HepG2 (cell line): Measurements from ENCODE around the gene CCDC142.
A peak's percentile ranks its signal among the peaks of the same experiment; 100 is the strongest.

Source experiments
- CBFB ChIP-seq: sonication (generic); formaldehyde crosslinking; IDR thresholded peaks from 2 replicates; pipeline ENCODE4 v1.4.0; 2020; ENCODE audit warnings: missing genetic modification reagents
- EP300 ChIP-seq, 3 experiments: sonication (generic) in 1 of 3; formaldehyde crosslinking in 1 of 3; IDR thresholded peaks; 2 replicates each; pipeline versions ENCODE4 v1.5.1 to v1.6.1; 2011 to 2020; ENCODE audit warnings: low read depth in 2 of 3, low read length in 2 of 3, borderline replicate concordance in 1 of 3, improper control_type of control experiment in 1 of 3, mild to moderate bottlenecking in 1 of 3, missing genetic modification reagents in 1 of 3, moderate library complexity in 1 of 3
- RAD21 ChIP-seq: fragments of 450-650 bp; formaldehyde crosslinking; IDR thresholded peaks from 2 replicates; pipeline ENCODE4 v1.5.0; 2020; ENCODE audit warnings: mild to moderate bottlenecking
- SIN3A ChIP-seq: IDR thresholded peaks from 2 replicates; pipeline ENCODE4 v1.6.1; 2011; ENCODE audit warnings: low read depth, mild to moderate bottlenecking, control low read depth, low read length, borderline replicate concordance
- YEATS4 ChIP-seq: sonication (generic); formaldehyde crosslinking; IDR thresholded peaks from 2 replicates; pipeline ENCODE4 v1.4.0; 2020; ENCODE audit warnings: missing genetic modification reagents, borderline replicate concordance
- ZNF317 ChIP-seq: sonication (generic); formaldehyde crosslinking; IDR thresholded peaks from 2 replicates; pipeline ENCODE4 v1.5.0; 2020; ENCODE audit warnings: mild to moderate bottlenecking, missing genetic modification reagents
- TF ChIP-seq, protein P1 (sequence below): IDR thresholded peaks from 2 replicates; pipeline ENCODE4 v1.6.1; 2012; ENCODE audit warnings: inconsistent platforms

DNA sequence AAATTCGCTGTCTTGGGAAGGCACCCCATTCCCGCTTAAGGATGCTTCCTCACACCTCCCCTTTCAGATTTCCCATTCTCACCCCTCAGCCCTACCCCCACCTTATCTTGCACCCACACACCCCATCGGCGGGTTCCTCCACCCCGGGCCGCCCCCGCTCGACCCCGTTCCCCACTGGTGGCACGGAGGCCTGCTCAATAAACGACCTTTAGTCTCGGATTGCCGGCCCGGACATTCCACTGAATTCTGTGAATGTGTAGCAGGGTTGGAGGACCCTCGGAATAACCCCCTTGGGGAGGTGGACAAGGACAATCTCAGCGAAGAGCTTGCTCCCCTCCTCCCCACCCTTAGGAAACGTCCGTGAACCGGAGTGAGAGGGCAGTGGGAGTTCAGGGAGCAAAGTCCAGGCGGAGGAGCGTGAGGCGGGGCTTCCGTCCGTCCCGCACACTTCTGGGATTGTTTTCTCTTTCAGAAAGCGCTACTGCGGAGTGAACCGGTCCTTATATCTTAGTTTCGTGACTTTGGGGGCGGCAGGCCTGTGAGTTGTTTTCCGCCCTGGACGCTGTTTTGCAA is 19.4 kb upstream of the CCDC142 start:
- TF ChIP-seq CBFB (CRISPR knock-in tag) (no peak), YEATS4 (CRISPR knock-in tag) (peak; percentile 86; the same call in 1 of the 2 replicates), RAD21 (CRISPR knock-in tag) (no peak), ZNF317 (CRISPR knock-in tag) (no peak), EP300 (IDR thresholded peaks at IDR 0.05; ENCODE audit: low read depth in 2 of 2, low read length in 2 of 2) (peak; percentile 73; a peak in 3 of 4 replicates), EP300 (CRISPR knock-in tag; IDR thresholded peaks at IDR 0.05; ENCODE audit: borderline replicate concordance) (peak; percentile 75), SIN3A (peak; percentile 78; the same call in 1 of the 2 replicates)
- TF ChIP-seq, protein P1, sequence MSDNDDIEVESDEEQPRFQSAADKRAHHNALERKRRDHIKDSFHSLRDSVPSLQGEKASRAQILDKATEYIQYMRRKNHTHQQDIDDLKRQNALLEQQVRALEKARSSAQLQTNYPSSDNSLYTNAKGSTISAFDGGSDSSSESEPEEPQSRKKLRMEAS, result no peak
